ENCODE data around the gene CDC73.
"Not testable (repeated sequence)": the region's sequence is repeated elsewhere in the genome, so short reads cannot be mapped to it uniquely, and the experiment has no call there.

CDC73 gene

DNA sequence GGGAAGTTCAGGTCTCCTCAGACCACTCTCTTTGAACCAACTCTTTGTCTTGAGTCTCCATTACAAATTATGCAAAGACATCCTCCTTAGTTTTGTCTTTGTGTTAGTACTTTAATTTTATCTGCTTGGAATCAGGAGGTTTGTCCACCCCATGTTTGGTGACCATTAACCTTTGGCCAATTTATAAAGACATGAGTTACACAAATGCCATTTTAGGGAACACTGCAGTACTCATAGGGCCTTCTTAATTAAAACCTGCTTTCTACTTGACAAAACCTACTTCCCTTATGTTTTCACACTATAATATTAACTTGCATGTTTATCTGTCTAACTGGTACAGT is 7.9 kb upstream of the CDC73 start:
- DNase-seq (ENCODE audit: low read depth in 2 of 2): no peak

DNA sequence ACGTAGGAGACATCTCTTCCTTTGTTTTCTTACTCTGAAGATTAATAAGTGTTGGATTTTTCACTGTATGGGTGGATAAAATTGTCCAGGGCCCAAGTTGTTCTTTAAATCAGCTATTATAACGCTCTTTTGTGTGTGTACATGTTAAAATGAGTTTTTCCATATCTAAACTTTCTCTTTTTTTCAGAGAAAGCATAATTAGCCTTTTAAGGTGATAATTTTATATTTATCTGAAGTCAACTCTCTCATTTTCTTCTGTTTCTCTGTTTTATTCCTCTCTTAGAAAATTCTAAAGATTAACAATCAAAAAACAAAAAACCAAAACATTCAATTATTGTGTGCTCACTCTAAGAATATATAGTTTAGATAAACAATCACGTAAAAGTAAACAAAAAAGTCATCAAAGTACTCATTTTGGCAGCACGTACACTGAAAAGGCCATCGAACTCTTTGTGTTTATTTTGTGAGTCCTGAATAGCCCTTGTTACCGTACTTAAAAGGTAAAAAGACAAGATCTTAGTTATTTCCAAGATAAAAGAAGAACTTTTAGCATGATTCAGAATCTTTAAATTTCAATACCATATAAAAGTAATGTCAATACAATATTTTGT is 7.2 kb upstream of the CDC73 start:
- DNase-seq (ENCODE audit: low read depth in 2 of 2): no peak

DNA sequence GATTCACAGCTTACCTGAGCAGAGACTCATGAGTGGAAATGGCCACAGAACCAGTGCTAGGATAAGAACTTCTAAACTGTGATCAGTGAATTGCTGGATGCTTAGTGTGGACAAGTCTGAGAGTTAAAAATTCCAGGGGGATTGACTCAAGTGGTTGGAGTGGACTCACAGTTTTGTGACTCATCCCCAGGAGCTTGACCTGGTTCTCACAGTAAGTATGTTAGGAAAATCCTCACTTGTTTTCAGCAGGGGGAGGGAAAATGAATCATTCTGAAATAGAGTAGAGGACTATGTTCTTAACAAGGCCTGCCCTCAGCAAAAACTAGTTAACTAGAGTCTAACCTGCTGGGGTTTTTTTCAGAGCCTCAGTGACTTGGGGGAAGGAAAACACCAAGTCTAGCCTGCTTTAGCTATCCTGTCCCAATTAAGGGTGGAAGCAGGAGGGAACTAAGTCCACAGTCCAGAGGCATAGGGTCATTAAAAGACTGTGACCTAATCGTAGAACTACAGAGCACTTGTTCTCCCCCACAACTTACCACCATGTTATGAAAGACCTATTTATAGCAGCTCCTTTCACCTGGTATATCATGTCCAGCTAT is 6.1 kb upstream of the CDC73 start:
- no peak for DNase-seq (ENCODE audit: low read depth in 2 of 2)

DNA sequence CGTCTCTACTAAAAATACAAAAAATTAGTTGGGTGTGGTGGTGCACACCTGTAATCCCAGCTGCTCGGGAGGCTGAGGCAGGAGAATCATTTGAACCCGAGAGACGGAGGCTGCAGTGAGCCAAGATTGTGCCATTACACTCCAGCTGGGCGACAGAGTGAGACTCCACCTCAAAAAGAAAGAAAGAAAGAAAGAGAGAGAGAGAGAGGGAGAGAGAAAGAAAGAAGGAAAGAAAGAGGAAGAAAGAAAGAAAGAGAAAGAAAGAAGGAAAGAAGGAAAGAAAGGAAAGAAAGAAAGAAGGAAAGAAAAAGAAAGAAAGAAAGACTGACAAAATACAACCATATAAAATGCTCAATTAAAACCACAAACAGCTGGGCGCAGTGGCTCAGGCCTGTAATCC is 4.7 kb upstream of the CDC73 start:
- not testable (repeated sequence) for DNase-seq (ENCODE audit: low read depth in 2 of 2)

DNA sequence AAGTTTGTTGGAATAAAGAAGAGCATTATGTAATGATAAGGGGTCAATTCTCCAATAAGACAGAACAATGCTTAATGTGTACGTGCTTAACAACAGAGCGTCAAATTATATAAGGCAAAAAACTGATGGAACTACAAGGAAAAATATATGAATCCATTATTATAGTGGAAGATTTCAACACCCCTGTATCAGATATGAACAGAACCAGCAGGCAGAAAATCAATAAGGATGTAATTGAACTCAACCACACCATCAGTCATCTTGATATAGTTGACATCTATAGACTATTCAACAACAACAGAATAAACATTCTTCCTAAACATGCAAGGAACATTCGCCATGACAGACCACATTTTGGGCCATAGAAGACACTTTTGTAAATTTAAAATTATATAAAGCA is 3.6 kb upstream of the CDC73 start:
- DNase-seq (ENCODE audit: low read depth in 2 of 2): no peak

DNA sequence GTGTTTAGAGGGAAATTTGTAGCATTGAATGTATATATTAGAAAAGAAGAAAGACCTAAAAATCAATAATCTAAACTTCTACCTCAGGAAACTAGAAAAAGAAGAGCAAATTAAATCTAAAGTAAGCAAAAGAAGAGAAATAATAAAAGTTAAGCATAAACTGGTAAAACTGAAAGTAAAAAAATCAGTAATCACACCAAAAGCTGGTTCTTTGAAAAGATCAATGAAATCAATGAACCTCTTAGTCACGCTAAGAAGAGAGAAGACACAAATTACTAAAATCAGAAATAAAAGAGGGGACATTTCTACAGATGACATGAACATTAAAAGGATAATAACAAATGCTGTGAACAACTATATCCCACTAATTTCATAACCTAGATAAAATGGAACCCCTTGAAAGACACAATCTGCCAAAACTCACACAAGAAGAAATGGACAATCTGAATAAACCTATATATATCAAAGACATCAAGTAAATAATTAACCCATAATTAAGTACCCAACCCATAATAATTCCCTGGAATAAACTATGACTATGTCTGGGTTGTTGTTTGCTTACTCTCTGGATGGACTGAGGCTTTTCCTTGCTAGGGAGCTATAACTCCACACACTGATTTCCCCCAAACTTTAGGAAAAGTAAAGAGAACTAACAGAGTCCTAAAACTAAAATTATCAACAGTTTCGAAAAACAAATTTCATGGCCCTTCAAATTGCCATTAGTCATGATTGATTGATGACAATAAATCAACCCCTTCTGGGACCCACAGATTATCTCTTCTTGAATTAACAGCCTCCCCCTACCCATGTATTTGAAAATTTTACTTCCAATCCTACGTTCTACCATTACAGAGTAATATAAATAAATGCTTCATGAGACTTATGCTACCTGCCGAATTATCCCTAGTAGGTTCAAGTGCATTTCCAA is 2.8 kb upstream of the CDC73 start:
- DNase-seq (ENCODE audit: low read depth in 2 of 2): no peak

DNA sequence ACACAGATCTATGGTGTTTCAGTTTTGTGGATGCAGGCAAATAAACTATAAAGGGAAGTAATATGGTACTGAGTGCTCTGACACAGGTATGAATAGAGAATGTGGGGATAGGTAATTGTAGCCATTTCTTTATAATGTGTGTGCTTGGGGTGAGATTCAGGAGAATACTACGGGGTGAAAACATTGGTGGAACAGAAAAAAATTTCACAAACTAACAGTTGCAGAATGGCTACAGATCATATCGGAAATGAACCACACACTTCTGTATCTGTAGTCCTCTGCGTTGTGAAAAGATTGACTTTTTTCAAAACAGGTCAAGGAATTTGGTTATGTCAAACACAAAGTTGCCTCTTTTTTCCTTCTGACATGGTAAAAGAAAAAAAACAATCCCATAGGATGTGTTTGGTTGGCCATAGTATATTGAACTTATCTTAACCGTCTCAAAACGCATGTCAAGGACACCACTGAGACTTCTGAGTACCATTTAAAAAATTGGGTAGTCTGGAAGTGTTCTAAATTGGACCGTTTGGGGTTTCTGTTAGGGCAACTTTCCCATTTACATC is 1.1 kb upstream of the CDC73 start:
- no peak for DNase-seq (ENCODE audit: low read depth in 2 of 2)

DNA sequence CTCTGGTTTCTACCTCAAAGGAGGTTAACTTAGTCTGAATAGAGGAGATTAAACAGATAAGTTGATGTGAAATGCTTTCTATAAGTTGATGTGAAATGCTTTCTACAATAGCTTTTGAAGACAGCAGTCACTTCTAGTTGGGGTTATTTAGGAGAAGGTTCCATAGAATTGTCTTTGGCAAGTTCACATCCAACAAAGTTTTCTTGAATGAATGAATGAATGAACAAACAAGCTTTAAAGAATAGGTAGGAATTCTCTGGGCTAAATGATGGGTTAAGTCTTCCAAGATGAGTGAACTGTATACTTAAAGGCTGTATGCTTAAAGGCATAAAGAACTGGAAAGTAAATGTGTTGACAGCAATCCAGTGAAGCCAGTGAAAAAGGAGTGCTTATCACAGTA is 1.9 kb downstream of the CDC73 start:
- no peak for DNase-seq (ENCODE audit: low read depth in 2 of 2)

DNA sequence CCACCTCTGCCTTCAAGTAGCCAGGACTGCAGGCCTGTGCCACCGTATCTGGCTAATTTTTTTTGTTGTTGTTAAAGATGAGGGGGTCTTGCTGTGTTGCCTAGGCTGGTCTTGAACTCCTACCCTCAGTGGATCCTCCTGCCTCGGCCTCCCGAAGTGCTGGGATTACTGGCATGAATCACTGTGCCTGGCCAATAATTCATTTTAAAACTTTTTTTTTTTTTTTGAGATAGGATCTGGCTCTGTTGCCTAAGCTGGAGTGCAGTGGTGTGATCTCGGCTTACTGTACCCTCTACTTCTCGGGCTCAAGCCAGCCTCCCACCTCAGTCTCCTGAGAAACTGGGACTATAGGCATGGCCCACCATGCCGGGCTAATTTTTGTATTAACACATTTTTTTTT is 3.5 kb downstream of the CDC73 start:
- no peak for DNase-seq (ENCODE audit: low read depth in 2 of 2)

DNA sequence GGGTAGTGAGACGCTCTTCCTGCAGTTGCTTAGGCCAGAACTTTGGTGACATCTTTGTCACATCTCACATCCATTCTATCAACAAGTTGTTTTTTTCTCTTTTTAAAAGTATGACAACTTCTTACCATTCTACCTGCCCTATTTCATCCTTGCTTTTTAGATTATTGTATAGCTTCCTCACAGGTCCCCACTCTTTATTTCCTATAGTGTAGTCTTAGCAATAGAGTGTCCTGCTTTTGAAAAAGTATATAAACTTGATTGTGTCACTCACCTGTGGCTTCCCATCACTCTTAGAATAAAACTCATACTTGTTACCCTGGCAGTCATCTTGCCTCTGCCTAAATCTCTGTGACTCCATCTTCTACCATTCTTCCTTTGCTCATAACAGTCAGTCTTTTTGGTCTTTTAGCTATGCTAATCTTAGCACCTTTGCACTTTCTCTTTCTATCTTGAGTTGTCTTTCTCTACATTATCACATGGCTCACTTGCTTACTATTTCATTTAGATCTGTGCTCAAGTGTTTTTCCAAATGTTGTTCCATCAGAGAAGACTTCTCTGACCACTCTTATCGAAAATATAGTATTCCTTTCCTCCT is 9.5 kb downstream of the CDC73 start:
- DNase-seq (ENCODE audit: low read depth in 2 of 2): no peak

DNA sequence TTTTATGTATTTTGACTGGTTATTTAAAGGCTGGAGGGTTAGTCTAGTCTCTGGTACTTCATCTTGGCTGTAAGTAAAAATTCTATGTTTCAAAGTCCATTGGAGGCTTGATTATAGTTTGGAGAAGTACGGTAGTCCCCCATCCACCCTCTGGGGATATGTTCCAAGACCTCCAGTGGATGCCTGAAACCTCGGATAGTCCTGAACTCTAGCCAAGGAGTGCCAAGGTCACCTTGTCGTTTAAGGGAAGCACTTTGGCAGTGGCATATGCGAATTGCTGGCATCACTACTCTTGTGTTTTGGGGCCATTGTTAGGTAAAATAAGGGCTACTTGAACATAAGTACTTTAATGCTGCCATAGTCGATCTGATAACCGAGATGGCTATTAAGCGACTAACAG is 18.4 kb downstream of the CDC73 start:
- DNase-seq (ENCODE audit: low read depth in 2 of 2): no peak

DNA sequence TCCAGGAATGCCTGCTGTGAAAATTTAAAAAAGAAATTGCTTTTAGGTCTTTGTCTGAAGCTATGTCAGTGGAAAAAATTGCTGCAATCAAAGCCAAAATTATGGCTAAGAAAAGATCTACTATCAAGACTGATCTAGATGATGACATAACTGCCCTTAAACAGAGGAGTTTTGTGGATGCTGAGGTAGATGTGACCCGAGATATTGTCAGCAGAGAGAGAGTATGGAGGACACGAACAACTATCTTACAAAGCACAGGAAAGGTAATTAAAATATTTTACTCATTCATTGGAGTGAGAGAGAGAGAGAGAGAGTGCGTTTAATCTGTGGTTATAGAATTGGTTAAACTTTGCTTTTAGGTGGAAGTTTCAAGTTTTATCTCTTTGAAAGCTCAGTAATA is 20.0 kb downstream of the CDC73 start:
- DNase-seq (ENCODE audit: low read depth in 2 of 2): no peak

DNA sequence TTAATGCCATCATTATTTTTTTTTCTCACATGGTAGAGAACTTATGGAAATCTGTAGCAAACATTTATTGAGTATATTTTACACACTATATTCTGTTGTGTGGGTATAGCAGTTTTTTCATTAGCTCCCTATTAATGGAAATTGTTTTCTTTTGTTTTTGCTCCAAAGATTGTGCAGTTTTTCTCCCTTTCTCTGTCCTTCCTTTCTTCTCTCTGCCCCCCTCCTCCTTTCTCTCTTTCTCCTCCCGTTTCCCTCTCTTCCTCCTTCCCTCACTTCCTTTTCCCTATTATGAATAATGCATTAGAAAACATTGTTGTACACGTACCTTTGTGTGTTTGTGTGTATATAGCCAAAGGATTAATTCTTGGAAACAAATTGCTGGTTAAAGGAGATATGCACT is 20.6 kb downstream of the CDC73 start:
- DNase-seq (ENCODE audit: low read depth in 2 of 2): no peak

DNA sequence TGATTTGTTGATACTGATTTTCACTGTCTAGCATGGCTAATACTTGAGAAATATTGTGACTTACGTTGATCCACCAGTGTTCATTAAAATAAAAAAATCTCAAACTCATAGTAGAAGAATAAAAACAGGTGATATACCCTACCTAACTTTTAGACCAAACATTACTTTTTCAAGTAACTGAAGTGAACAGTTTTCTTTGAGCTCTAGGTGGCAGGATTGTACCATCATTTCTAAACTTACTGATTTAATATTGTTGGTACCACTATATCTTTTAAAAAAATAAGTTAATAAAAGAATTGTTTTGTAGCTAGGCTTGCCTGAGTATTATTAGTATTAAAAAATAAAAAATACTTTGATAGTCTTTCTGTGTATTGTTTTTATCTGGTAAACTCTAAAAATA is 21.5 kb downstream of the CDC73 start:
- no peak for DNase-seq (ENCODE audit: low read depth in 2 of 2)

DNA sequence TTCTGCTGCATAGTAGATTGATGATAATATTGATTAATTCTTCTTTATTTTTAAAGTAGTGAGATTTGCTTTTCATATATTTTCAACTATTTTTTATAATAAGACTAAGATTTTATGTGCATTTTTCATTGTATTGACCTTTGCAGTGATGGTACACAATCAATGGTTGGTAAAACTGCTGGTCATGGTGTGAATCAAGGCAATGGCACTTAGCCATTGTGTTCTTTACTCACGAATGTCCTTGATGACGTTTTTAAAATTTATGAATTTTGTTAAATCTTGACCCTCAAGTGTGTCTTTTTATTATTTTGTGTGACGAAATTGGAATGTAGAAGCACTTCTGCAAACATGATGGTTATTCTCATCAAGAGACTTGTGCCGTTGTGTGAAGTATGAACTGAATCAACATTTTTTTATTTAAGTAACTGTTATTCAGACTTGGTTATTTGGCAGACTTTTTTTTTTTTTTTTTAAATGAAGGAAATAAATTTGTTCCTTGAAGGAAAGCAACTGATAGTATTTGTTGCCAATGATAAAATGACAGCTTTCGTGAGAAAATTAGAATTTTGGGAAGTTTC is 22.6 kb downstream of the CDC73 start:
- no peak for DNase-seq (ENCODE audit: low read depth in 2 of 2)

DNA sequence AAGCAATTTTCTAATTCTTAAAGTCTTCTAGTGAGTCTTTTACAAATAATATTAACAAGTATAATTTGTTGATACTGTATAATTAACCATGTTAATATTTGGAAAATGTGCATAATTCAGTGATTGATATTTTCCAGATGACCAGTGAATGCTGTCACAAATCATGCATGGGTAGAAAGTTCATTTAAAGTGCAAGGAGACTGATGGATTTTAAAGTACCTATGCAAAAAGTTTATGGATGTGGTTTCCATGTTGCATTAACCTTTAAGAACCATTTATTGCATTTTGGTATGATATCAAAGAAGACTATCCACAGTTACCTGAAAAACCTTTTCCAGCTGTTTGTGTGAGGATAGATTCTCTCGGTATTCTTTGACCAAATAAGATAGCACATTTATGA is 23.2 kb downstream of the CDC73 start:
- DNase-seq (ENCODE audit: low read depth in 2 of 2): no peak

DNA sequence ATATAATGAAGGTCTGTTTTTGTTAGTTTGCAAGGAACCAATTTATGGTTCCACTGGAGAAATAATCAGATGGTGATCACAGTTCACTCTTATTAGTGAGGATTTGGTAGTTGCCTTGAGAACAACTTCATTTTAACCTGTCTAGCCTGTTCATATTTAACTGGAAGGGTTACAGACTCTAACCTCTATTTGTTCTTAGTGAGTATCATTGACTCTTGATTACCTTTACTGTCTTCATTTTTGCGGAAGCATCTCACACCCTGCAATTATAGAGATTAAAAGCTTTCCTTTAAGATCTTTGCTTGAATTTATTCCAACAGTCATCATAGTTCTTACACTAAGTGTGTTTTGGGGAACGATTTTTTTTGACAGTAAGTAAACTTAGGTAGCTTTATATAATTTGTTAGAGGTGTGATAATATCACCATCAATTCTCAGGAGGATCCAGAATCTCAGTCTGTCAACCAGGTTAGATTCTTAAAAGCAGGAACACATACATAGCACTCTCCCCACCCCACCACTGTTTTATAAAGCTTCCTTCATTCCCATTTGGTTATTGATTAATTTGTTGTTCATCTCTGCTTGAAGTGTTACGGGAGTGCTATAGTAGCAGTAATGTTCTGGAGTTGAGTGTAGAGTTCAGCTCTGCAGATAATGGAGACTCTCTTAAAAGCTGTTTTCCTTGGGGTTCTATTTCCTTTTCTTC is 34.4 kb downstream of the CDC73 start:
- no peak for DNase-seq (ENCODE audit: low read depth in 2 of 2)

DNA sequence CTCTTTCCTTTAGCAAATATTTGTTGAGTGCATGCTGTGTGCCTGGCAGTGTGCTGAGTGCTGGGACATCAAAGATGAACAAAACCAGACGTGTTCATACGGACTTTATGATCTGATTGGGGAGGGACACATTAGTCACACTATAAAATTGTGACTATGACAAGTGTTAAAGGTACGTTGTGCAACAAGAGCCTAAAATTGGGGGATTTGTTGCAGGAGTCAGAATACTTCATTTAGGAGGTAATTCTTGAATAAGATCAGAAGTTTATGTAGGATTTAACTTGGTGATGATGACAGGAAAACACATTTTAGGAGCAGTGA is 35.0 kb downstream of the CDC73 start:
- no peak for DNase-seq (ENCODE audit: low read depth in 2 of 2)

DNA sequence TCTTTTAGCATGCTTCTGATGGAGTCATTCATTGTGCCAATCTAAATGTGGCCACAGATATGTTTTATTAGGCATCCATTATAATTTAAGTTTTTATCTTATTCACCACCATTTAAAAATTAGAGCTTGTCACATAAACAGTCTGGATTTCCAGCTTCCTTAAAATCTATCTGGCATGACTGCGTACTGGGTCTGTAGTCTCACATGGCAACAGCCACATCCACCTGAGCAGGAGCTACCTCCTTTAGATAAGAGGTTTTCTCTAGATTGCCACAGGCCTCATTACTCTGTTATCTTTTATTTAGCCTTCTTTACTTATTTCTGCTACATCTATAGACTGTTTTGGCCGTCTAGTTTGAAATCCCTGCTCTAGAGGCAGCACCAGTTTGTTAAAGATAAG is 35.5 kb downstream of the CDC73 start:
- no peak for DNase-seq (ENCODE audit: low read depth in 2 of 2)

DNA sequence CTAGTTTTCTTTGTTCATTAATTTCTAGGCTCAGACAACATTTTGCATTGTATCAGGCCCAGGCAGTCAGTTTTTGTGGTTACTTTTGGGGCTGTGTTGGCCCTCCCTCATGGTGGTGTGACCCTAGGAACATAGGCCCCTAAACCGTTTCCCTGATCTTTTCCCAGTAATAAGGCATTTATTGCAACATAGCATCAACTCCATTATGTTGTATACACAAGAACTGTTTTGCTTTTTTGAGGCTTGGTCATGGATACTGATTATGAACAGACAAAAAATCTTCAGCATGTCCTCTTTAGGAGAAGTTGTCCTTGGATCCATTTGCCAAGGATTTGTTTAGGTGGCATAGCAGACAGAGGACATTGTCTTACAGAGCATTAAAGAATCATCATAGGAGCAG is 54.3 kb downstream of the CDC73 start:
- no peak for DNase-seq (ENCODE audit: low read depth in 2 of 2)

DNA sequence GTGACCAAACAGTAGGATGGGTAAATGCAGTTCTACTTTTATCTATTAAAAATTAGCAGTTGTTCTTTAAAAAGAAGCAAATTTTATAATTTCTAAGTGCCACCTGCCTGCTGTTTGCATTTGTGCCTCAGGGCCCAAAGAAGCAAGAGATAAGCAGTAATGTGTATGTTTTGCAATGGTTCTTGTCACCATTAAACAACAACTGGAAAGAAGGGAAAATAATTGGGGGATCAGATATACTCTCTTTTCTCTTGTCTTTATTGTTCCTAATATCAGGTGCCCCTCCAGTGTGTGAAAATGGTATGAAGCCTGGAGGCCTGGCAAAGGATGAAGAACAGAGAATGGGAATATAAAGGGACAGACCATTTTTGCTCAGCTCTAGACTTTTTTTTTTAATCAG is 55.0 kb downstream of the CDC73 start:
- DNase-seq (ENCODE audit: low read depth in 2 of 2): no peak

DNA sequence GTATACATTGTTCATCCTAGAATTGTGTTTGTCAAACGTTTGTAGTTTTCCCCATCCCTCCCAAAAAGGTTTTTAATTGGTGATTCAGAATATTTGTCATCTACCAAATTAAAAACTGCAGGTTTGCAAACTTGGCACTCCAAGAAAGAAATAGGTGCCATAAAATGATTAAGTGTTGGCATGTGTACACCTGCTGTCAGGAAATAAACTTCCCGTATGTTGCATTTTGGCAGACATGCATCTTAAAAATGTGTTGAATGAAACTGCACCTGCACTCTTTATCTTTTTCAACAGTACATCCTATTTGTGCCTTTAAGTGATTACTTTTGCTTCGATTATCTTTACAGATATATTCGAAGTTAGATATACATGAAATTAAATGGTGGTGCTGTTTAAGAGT is 57.3 kb downstream of the CDC73 start:
- DNase-seq (ENCODE audit: low read depth in 2 of 2): no peak
